Measurements from ENCODE around the gene NDC1.

GRCh38 chr1:53799141-53799540 lies 39.0 kb downstream of the NDC1 start:
- TF ChIP-seq EZH2 (IDR thresholded peaks at IDR 0.05; ENCODE audit: low read length): no peak
- TF ChIP-seq, protein P1, sequence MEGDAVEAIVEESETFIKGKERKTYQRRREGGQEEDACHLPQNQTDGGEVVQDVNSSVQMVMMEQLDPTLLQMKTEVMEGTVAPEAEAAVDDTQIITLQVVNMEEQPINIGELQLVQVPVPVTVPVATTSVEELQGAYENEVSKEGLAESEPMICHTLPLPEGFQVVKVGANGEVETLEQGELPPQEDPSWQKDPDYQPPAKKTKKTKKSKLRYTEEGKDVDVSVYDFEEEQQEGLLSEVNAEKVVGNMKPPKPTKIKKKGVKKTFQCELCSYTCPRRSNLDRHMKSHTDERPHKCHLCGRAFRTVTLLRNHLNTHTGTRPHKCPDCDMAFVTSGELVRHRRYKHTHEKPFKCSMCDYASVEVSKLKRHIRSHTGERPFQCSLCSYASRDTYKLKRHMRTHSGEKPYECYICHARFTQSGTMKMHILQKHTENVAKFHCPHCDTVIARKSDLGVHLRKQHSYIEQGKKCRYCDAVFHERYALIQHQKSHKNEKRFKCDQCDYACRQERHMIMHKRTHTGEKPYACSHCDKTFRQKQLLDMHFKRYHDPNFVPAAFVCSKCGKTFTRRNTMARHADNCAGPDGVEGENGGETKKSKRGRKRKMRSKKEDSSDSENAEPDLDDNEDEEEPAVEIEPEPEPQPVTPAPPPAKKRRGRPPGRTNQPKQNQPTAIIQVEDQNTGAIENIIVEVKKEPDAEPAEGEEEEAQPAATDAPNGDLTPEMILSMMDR (optimal IDR thresholded peaks at IDR 0.05 in 1 of 3, IDR thresholded peaks at IDR 0.05 in 1 of 3, conservative IDR thresholded peaks at IDR 0.05 in 1 of 3; ENCODE audit: extremely low read depth in 1 of 3, insufficient read depth in 2 of 3, low read length in 3 of 3): no peak
